MM.1S (cell line): Measurements from ENCODE around the gene KCNC1.

ENCODE experiments used
- EZH2 ChIP-seq: fragments of 300-600 bp; sonication (generic); optimal IDR thresholded peaks from 2 replicates; pipeline ENCODE3; 2017; ENCODE audit warnings: low read depth, mild to moderate bottlenecking, antibody characterized with exemption, low read length, mixed read lengths
- TF ChIP-seq, protein P1 (sequence below): fragments of 300-600 bp; sonication (generic); IDR thresholded peaks from 2 replicates; pipeline ENCODE4 v1.5.1; 2016; ENCODE audit warnings: antibody characterized with exemption, low read length, mixed read lengths

DNA sequence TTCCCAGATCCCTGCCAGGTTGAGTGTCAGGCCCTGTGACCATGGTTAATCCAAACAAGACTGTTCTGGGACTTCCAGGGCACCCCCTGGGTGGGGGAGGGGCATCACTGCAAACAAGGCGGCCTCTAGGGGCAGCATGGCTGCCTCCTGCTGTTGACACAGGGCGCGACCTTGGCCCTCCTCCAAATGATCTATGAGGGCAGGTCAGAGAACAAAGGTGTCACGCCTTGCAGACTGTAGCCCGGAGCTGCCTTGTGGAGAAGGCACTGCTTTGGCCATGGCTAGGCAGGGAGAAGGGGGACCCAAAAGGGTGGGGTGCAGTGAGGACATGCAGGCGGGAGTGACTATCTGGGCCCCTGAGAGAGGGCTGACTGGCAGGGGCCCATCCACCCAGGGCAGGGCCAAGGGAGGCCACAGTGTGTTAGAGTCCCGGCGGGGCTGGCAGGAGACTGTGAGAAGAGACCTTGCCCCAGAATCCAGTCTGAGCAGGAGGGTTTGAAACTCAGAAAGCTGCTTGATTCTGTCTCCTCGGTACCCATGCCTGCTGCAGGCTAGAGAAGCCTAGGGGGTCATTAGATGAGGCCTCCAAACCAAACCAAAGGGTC is 35.6 kb downstream of the KCNC1 start:
- TF ChIP-seq, protein P1, sequence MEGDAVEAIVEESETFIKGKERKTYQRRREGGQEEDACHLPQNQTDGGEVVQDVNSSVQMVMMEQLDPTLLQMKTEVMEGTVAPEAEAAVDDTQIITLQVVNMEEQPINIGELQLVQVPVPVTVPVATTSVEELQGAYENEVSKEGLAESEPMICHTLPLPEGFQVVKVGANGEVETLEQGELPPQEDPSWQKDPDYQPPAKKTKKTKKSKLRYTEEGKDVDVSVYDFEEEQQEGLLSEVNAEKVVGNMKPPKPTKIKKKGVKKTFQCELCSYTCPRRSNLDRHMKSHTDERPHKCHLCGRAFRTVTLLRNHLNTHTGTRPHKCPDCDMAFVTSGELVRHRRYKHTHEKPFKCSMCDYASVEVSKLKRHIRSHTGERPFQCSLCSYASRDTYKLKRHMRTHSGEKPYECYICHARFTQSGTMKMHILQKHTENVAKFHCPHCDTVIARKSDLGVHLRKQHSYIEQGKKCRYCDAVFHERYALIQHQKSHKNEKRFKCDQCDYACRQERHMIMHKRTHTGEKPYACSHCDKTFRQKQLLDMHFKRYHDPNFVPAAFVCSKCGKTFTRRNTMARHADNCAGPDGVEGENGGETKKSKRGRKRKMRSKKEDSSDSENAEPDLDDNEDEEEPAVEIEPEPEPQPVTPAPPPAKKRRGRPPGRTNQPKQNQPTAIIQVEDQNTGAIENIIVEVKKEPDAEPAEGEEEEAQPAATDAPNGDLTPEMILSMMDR, result peak; percentile 23
- TF ChIP-seq EZH2, result no peak
